ENCODE results near the gene BPIFB1.

- TF ChIP-seq CTCF (IDR thresholded peaks at IDR 0.05) (no peak), POLR2A (IDR thresholded peaks at IDR 0.05) (no peak)
These were observed 69.4 kb downstream of the BPIFB1 start for GRCh38 chr20:33352258-33353012.

Data from heart left ventricle (tissue), 13 donors.